GM18870 (cell line): ENCODE measurements around the gene MAPKAPK2.

Experiments used
- ATAC-seq: cut with Tn5 transposase; IDR thresholded peaks from one replicate; pipeline ENCODE4 v1.9.1; 2021; ENCODE audit warnings: moderate library complexity; ENCODE audit not compliant: unreplicated experiment

The MAPKAPK2 gene

DNA sequence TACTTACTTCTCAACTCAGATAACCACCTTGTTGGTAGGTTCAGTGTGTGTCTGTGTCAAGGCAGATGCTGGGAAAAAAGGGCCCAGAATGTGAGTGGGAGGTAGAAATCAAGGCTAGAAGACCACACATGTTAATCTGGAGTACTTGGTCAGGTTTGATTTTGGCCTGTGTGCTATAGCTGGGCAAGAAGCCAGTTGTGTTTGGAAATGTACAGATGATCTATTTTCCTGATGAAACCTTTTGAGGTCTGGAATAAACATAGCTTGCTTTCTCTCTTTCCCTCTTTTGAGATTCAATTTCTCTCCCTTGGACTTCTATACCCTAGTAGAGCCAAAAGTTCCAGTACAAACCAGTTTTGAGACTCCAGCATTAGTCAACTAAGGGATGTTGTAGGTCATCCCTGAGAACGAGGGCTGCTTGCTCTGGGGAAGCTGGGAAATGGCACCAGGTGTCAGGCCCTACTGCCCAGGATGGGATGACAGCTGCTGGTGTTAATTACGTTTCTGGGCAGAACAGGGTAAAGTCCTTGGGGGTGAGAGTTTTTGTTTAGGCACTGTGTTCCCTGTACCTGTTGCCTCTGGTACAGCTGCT lies 15.8 kb downstream of the MAPKAPK2 start:
- ATAC-seq, result no peak

DNA sequence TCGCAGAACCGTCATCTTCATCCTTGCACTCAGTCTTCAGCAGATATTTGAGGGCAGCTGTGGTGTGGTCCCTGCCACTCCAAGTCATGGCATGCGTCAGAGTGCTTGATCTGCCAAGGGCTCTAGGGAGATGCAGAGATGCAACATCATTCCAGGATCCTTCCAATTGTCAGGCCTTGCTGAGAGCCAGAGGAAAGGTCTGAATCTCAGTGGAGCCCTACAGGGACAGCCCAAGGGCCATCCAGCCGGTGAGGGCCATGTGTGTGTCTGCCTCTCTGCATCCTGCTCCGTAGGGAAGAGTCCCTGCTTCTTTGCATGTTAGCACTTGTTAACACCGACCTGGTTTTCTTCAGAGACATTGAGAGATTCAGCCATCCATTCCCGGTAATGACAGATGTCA lies 17.6 kb downstream of the MAPKAPK2 start:
- no peak for ATAC-seq

DNA sequence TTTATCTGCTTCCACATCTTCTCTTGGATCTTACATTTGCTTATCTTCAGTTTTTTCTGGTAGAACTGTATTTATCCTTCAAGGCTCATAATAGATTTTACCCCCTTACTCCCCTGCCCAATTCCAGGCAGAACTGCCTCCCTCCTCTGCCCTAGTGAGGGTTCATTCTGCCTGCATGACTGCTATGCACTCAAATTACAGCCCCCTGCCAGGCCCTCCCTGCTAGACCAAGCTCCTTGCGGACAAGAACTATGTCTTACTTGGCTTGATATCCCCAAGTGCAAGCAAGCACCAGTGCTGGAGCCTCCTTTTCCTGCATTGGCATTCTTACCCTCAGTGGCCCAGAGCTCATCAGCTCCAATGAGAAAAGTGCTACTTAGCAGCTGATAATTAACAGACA lies 18.1 kb downstream of the MAPKAPK2 start:
- no peak for ATAC-seq

DNA sequence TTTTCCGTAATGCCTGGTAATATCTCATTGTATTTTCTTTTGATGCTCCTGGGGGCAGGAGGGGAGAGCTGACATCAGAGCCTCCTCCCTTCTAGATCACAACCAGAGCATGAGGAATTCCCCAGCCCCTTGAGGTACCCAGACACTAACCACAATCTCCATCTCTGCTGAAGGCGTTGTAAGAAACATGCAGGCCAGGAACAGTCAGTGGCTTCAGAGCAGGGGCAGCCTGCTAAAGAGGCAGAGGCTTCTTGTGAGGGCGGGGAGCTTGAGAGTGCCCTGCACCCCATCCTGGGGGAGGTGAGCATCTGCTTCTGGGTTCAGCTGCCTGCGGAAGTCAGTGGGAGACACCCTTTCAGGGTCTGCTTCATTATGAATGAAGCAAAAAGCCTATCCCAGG lies 19.0 kb downstream of the MAPKAPK2 start:
- peak; percentile 55 for ATAC-seq

DNA sequence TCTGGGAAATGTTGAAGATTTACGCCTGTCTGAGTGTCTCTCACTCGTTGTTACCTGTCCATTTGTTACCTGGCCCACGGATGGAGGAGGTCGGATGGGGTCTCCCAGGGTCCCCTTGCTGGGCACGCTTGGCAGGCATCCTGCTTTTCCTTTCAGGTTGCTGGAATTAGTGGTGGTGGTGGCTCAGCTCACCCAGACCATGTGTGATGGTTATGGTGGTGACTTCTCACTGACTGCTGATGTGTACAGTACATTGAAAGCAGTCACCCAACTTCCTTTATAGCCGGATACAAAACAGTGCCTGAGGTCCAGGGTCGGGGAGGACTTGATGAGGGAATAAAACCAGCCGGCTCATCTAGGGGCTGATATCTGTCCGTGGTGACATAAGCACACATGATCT lies 19.5 kb downstream of the MAPKAPK2 start:
- ATAC-seq, result no peak

DNA sequence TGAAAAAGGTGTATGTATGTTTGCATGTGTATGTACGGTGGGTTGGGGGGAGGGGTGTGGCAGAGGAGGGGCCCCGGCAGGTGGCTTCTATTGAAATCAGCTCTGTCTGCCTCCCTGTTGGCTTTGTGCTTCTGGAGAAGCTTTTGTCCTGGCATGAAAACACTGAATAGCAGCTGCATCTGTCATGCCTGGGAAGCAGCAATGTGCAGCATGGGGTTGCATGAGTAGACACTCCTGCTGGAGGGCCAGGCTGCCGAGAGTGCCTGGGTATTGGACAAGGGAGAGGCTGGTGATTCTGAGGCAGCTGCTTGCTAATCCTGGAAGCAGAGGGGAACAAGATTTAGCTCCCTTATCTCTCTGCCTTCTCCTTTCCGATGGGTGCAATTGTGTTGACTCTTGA lies 20.5 kb downstream of the MAPKAPK2 start:
- ATAC-seq, result no peak

DNA sequence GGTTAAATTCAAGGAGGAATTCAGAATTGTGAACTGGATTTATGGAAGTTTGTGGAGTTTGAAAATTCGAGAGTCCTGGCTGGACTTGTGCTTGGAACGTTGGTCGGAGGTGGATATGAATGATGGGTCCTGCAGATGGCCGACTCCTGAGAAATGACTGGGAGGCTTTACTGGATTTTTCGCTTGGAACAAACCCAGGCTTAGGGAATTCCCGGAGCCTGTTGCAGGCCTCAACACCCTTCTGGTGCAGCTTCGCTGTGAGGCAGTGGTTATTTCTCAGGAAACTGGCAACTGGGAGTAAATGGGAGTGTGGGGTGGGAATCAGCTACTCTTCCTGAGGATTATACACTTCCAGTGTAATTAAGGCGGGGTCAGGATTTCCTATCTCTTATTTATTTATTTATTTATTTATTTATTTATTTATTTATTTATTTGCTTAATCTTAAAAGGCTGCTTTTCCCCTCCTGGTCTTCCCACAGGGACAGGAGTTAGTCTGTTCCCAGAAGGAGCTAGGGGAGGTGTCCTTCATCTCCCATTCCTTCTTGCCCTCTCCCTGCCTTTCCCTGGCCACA lies 21.1 kb downstream of the MAPKAPK2 start:
- ATAC-seq, result no peak

DNA sequence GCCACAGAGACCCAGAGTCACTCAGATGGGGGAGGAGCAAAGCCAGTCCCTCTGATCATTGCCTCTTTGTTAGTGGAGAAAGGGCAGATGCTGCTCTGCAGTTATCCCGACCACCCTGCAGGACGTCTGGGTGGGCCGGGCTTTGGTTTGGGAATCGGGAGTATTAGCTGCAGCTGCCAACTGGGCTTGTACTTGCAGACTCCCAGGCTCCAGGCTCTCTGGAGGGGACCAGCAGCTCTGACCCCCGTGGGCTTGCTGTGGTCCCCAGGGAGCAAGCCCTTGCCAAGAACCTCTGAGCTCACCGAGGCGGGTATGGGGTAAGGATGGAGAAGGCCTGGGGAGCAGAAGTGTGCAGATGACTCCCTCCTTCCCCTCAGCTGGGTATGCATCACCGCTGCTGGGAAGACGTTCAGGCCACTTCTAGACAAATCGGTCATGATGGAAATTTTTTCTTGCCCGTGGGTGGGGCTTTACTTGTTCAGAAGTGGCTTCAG lies 21.6 kb downstream of the MAPKAPK2 start:
- no peak for ATAC-seq

DNA sequence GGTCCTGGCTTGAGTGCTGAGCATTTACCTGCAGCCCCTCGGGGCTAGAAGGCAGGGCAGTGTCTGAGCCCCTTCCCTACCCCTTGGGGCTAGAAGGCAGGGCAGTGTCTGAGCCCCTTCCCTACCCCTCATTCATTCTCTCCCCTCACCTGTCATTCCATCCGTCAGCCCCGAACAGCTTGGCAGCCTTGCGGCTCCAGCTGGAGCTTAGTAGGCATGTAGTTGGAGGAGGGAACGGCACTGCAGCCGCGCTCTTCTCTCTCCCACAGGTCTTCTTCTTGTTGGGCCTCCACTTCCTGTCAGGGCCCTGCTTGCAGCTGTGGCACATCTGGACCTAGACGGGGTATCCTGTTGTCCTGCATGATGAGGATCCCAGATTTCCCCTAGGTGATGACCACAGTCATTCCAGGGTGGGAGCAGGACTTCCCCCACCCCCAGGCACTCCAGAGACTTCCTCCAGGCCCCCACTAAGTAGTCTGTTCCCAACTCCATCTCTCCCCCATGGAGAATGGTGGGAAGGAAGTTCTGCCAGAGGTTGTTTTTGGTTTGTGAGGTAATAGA lies 22.2 kb downstream of the MAPKAPK2 start:
- ATAC-seq, result no peak

DNA sequence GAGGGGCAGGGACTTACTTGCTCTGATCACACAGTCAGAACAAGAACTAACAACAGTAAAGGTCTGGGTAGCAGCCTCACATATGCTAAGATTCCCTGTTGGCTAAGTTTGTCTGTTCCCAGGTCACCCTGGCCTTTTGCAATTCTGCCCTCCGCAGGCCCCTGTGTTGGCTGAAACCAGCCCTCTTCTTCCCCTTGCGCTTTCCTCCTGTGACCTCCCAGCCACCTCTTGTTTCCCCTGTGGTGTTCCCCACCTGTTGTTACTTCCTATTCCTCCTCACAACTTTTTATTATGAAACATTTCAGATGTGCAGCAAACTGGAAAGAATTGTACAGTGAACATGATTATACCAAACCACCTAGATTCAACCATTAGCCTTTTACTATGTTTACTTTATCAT lies 23.4 kb downstream of the MAPKAPK2 start:
- no peak for ATAC-seq

DNA sequence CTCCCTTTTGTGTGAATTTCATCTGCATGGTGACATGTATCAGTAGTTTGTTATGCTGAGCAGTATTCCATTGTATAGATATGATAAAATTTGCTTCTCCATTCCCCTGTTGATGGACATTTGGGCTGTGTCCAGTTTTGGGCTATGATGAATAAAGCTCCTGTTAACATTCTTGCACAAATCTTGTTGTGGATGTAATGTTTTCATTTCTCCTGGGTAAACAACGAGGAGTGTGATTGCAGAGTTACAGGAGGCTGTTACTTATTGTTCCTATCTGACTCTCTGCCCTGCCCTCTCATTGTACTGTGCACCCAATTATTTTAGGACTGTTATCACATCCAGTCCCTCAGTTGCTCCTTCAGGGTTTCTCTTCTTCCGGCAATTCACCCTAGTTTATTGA lies 24.2 kb downstream of the MAPKAPK2 start:
- no peak for ATAC-seq

DNA sequence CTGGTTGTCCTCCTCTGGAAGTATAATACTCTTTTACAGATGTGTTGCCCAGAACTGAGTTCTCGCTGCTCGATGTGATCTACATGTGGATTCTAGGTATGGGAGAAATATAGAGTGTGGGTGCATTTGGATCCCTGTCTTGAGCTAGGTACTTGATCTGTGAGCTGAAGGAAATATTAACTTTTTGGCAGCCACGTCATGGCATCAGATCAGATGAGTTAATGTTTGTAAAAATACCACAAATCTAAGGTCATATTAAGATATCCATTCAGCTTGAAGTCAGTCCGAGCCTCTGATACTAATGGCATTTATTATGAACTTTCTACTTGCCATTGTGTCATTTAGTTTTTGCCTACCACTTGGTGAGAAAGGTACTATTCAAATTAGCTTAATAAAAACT lies 24.6 kb downstream of the MAPKAPK2 start:
- ATAC-seq, result no peak

DNA sequence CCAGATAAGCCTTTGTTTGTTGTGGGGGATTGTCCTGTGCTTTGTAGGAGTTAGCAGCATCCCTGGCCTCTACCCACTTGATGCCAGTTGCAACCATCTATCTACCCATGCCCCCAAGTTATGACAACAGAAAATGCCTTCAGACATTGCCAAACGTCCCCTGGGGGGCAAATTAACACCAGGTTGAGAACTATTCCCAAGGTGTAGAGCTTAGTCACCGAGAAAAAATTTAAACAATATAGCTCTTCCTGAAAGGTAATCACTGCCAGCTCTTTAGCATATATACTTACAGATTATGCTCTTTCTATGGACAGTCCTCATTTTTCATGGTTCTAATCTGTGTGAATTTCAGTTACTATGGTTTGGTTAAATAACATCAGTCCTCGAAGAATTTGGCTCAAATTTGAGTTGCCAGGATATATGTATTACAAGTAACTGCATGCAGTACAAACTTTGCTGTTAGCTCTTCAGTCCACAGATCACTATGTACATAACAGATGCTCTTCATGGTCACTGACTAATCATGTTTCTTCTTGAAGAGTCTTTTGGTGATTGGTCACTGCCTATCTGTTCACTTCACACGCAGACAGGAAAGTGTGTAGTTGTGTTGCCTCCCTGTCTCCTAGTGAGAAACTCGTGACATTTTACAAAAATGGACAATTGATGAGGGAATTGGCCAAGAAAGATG lies 25.2 kb downstream of the MAPKAPK2 start:
- no peak for ATAC-seq

DNA sequence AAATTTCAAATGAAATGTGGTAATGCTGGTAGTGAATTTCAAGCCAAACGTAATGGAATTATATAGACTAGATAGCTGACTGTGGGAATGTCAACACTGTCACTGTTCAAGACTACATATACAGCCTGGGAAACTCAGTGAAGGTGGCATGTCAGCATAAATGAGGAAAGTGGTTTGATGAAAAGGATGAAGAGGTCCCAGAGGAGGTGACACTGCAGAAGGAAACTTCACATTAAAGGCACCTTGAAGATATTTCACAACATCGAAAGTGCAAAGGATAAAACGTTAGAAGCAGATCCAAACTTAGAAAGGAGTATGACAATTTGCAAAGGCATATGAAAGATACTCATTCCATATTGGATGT lies 25.7 kb downstream of the MAPKAPK2 start:
- no peak for ATAC-seq

DNA sequence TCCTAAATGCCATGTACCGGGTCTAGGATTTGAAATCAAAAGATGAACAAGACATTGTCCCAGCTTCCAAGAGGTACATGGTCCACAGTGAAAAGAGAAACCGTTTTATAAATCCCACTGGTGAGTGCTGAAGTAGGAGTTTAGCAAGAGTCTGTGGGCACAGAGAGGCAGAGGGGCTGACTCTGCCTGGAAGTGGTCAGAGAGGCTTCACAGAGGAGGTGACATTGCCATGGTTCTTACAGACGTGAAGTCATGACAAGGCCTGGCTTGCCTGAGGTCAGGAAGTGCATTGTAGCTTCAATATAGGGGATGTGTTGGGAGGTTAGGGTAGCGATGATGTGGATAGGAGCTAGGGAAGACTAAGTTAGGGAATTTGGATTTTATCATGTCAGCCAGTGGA lies 28.4 kb downstream of the MAPKAPK2 start:
- ATAC-seq, result no peak

DNA sequence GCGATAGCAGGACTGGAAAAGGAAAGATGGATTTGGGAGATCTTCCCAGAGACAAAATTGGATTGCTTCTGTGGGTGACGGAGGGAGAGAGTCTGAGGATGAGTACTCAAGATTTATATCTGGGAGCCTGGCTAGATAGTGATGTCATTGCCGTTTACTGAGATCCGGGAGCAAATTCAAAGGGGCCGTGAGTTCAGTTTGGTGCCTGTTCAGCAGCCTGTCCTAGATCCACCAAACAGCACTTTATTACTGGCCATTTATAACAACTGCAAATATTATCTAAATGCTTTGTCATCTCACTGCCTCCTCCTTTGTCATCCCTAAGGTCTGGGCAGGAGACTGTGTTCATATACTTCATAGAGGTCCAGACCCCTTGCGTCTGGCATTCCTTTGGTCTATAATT lies 29.2 kb downstream of the MAPKAPK2 start:
- ATAC-seq, result no peak

DNA sequence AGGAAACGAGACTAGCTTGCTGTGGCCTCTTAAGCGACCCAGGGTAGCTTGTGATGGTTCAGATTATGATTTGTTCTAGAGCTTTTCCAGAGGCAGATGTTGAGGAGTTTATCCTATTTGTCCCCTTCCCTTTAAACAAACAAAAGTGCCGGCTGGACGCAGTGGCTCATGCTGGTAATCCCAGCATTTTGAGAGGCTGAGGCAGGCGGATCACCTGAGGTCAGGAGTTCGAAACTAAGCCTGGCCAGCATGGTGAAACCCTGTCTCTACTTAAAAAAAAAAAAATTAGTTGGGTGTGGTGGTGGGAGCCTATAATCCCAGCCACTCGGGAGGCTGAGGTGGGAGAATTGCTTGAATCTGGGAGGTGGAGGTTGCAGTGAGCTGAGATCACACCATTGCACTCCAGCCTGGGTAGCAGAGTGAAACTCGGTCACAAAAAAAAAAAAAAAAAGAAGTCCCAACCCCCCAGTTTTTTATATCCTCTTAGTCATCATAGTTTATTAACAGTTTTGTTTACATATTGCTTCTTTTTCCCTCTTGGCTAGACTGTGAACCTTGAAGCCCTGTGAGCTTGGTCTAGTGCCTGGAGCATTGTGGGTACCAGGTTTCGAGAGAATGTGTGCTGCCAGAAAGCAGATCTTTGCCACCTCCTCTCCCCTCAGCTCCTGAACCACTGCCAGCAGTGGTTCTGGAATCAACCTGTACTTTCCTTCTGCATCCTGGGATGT lies 29.8 kb downstream of the MAPKAPK2 start:
- ATAC-seq, result no peak

DNA sequence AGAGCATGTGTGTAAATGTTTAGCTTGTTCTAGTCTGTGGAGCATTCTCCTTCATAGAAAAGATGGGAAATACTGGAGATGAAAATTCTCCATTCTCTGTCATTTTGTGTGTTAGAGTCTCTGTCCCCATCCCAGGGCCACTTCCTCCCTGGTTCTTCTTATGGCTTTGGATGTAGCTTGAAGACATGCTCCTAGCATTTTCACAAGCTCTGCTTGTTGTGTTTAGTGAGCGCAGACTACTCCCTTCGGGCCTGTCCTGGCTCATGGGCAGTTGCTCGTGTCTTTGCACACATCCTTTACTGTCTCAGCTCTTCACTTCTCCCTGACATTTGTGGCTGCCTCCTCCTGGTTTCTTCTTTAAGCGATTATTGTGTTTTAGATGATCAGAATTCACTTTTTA lies 30.4 kb downstream of the MAPKAPK2 start:
- no peak for ATAC-seq

DNA sequence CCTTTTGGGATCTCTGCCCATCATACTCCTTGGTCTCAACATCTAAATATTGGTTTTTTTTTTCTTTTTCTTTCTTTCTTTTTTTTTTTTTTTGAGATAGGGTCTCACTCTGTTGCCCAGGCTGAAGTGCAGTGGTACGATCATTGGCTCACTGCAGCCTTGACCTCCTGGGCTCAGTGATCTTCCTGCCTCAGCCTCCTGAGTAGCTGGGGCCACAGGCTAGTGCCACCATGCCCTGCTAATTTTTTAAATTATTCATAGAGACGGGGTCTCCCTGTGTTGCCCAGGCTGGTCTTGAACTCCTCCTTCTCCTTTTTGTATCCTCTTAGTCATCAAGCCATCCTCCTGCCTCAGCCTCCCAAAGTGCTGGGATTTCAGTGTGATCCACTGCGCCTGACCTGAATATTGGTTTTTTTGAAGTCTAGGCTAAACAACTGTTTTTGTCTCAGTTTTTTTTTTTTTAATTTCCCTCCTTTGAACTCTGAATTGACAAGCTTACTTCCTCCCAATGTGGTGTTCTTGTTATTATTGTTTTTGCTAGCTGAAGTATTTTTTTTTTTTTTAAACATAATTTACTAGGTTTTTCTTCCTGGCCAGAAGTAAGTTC lies 30.9 kb downstream of the MAPKAPK2 start:
- ATAC-seq, result no peak

DNA sequence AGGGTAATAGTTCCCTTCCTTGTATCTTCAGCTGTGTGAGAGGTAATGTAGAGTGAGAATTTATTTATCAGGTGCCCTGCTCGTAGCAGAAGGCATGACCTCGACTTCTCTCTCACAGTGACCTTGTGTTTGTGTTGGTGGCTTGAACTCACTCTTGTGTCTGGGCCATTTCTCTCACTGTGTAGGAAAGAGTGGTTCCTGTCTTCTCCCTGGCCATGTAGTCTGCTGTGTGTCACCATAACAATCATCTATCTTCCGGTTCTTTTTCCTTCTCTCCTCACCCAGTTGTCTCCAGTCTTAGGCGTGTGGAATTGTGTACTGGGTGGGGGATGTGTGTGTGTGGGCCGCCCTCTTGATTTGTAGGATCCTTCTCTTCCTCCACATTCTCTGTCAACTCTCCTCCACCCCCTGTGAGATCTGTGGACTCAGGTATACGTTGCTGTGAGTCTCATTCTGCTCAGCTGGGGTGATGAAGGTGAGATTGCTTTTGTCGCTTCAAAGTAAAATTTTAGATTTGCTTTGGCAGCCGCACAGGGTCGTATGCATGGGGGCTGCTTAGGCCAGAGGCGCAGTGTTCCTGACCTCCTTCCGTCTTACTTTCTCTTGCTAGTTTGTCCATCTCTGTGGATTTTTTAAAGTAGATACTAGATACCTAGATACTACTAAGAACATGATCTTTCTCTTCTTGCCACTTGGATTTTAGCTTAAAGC lies 31.6 kb downstream of the MAPKAPK2 start:
- ATAC-seq, result no peak
